ENCODE measurements around the gene SLF2.
"Not testable (repeated sequence)": the region's sequence is repeated elsewhere in the genome, so short reads cannot be mapped to it uniquely, and the experiment has no call there.

Gene SLF2

GRCh38 chr10:100881556-100882213 is 31.1 kb upstream of the SLF2 start:
- DNase-seq = no peak

DNA sequence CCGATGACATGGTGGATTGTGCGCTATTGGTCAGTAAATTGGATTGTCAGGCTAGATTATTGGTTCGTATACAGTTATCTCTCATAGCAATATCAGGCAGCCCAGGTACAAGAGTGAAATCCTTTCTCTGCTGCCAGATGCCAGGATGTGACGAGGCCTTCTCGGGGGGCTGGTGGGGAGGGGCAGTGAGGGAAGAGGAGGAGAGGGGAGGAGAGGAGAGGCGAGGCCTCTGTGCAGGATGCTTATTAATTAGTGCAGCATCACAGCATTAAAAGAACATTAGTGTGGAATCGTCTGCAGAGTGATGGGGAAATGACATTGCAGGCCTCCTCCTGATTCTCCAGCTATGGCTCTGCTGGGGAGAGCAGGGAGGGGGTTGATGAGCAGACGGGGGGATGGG is 30.5 kb upstream of the SLF2 start:
- peak; percentile 35 for DNase-seq

GRCh38 chr10:100882671-100883311 is 30.0 kb upstream of the SLF2 start:
- DNase-seq = peak; percentile 57

- DNase-seq = peak; percentile 55
These were observed 29.4 kb upstream of the SLF2 start for GRCh38 chr10:100883312-100883821.

DNA sequence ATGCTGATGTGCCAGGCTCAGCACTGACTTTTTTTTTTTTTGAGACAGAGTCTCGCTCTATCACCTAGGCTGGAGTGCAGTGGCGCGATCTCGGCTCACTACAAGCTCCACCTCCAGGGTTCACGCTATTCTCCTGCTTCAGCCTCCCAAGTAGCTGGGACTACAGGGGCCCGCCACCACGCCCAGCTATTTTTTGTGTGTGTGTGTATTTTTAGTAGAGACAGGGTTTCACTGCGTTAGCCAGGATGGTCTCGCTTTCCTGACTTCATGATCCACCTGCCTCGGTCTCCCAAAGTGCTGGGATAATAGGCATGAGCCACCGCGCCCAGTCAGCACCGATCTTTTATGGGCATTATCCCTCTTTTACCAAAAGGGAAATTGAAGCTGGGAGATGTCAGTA is 27.2 kb upstream of the SLF2 start:
- not testable (repeated sequence) for DNase-seq

DNA sequence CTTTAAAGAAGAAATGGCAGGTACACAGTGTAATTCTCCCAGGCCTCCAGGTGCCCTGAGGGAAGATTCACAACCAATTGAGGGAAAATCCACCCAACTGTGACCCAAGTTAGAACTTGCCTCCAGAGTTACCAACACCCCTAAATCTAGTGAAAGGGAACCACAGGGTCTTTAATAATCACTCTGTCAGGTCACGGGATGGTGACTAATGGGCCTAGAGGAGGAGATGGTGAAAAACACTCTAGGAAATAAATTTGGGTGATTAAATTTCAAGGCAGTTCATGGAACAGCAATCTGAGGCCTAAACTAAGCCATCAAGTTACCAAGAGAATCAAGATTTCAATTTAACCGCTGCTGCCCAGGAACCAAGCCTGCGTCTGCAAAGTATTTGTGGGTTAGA is 26.7 kb upstream of the SLF2 start:
- no peak for DNase-seq

GRCh38 chr10:100886521-100886920 is 26.2 kb upstream of the SLF2 start:
- DNase-seq = no peak

- DNase-seq = peak; percentile 80
These were observed 25.8 kb upstream of the SLF2 start for GRCh38 chr10:100886963-100887362.

GRCh38 chr10:100887761-100888296 is 24.9 kb upstream of the SLF2 start:
- DNase-seq = peak; percentile 20

- peak; percentile 28 for DNase-seq
These were observed 23.8 kb upstream of the SLF2 start for GRCh38 chr10:100888957-100889356.

DNA sequence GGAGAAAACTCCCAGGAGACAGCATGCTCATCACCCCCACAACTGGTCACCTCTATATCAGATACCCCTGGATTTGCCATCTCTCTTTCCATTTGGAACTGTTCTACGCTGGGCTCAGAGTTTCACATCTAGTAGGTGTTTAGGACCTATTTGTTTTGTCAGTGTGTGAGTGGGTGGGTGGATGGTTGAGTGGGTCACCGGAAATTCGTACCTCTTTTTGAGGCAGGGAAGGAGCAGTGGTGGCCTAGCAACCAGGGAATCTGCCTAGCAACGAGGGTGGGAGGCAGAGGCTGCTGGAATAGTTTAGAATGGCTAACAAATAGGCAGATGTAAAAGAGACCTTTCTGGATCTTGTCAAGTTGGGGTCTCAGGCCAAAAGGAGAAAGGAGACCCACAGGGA is 23.2 kb upstream of the SLF2 start:
- DNase-seq = peak; percentile 30

GRCh38 chr10:100890141-100890672 is 22.6 kb upstream of the SLF2 start:
- peak; percentile 20 for DNase-seq

DNA sequence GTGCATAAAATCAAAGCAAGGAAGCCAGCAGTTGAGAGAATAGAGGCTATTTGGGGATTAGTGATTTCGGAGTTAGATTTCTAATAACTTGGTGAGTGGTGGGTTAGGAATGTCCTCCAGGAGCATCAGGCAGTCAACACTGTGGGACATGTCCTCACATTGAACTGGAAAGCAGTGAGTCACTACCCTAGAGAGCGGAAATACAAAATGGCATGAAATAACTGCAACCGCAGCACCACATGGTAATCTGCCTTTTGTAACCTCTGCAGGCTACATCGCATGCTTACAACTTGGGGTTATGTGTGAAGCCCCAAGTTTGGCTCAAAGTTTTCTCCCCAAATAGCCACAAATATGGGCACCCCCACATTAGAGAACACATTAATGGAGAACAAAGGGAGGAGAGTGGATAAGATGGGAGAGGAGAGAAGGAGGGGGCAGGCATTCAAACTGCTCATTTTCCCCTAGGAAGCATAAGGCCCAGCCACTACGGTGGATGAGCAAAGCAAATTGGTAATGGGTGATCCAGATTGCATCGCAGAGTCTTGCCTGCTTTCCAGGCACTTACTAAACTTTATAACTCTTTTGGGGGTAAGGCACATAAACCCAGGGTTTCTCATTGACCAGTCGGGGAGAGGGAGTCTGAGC is 22.0 kb upstream of the SLF2 start:
- peak; percentile 52 for DNase-seq

- DNase-seq = no peak
These were observed 18.7 kb upstream of the SLF2 start for GRCh38 chr10:100894033-100894432.

DNA sequence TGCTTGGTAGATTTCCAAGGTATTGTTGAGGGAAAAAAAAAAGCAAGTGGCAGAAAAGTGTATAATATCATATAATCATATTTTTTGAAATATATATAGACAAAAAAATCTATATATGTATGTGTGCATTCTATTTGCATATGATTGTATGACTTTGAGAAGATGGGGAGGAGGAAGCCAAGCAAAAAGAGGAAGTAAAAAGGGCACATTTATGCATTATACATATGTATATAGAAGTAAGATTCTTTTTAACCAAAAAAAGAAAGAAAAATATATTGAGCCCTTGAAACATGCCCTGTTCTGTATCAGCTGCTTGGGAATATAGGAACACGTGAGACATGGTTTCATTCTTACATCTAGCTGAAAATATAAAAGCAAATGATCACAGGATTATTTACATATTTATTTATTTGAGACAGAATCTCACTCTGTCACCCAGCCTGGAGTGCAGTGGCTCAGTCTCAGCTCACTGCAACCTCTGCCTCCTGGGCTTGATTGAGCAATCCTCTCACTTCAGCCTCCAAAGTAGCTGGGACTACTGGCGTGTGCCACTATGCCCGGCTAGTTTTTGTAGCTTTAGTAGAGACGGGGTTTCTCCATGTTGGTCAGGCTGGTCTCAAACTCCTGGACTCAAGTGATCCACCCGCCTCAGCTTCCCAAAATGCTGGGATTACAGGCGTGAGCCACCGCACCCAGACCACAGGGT is 18.0 kb upstream of the SLF2 start:
- DNase-seq = no peak

- no peak for DNase-seq
These were observed 17.4 kb upstream of the SLF2 start for GRCh38 chr10:100895346-100895745.

GRCh38 chr10:100895896-100896295 is 16.9 kb upstream of the SLF2 start:
- no peak for DNase-seq

DNA sequence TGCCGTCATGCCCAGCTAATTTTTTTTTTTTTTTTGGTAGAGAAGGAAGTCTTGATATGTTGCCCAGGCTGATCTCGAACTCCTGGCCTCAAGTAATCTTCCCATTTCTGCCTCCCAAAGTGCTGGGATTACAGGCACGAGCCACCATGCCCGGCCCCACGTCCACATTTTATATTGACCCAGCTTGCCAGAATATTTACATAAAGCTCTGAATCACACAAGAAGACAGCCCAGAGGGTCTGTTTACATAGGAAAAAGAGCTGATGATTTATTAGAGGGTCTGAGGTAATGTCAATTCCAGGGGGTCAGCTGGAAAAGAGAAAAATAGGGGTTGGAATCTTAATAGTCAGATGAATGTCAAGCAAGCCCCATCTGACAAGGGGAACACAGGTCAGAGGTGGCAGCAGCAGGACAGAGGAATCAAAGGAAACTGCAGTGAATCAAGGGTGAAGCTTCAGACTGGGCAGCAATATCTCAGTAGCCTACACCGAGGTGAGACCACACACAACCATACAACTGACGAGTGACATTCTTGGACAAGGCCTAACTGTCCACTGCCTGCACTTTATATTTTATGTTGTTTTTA is 15.8 kb upstream of the SLF2 start:
- no peak for DNase-seq

- no peak for DNase-seq
These were observed 14.8 kb upstream of the SLF2 start for GRCh38 chr10:100897976-100898375.

GRCh38 chr10:100899171-100899570 is 13.6 kb upstream of the SLF2 start:
- no peak for DNase-seq

- no peak for DNase-seq
These were observed 11.7 kb upstream of the SLF2 start for GRCh38 chr10:100901051-100901450.

- no peak for DNase-seq
These were observed 10.1 kb upstream of the SLF2 start for GRCh38 chr10:100902622-100903021.

Measured in right forelimb (tissue), 1 donor.